ENCODE data around the gene ASCC1.
A peak's percentile ranks its signal among the peaks of the same experiment; 100 is the strongest.

Gene ASCC1

GRCh38 chr10:72204296-72204695 is 11.8 kb downstream of the ASCC1 start:
- no peak overlapping the region for H3K27ac ChIP-seq (ENCODE audit: low read depth in 2 of 2, low read length in 2 of 2)
- H3K9ac ChIP-seq (ENCODE audit: low read depth in 1 of 2, low read length in 2 of 2) = no peak overlapping the region
- peaks cover 7 to 25% of the 10 kb centered on the region in 2 donors for H3K36me3 ChIP-seq (ENCODE audit: control insufficient read depth in 2 of 2, insufficient read depth in 2 of 2, low read length in 2 of 2)
- no peaks in the 10 kb centered on the region for H3K9me3 ChIP-seq (ENCODE audit: control insufficient read depth in 2 of 2, low read length in 2 of 2)
- H3K27me3 ChIP-seq (ENCODE audit: control insufficient read depth in 2 of 2, insufficient read depth in 2 of 2, low read length in 2 of 2) = no peaks in the 10 kb centered on the region
- H3K4me3 ChIP-seq (ENCODE audit: low read length in 2 of 2) = no peak overlapping the region
- H3K4me1 ChIP-seq (ENCODE audit: control insufficient read depth in 2 of 2, insufficient read depth in 2 of 2, low read length in 2 of 2) = no peaks in the 10 kb centered on the region

- H3K36me3 ChIP-seq (ENCODE audit: control insufficient read depth in 2 of 2, insufficient read depth in 2 of 2, low read length in 2 of 2) = peaks cover 7 to 19% of the 10 kb centered on the region in 2 donors
- H3K9ac ChIP-seq (ENCODE audit: low read depth in 1 of 2, low read length in 2 of 2) = no peak overlapping the region
- no peak overlapping the region for H3K4me3 ChIP-seq (ENCODE audit: low read length in 2 of 2)
- no peaks in the 10 kb centered on the region for H3K9me3 ChIP-seq (ENCODE audit: control insufficient read depth in 2 of 2, low read length in 2 of 2)
- H3K4me1 ChIP-seq (ENCODE audit: control insufficient read depth in 2 of 2, insufficient read depth in 2 of 2, low read length in 2 of 2) = no peaks in the 10 kb centered on the region
- no peak overlapping the region for H3K27ac ChIP-seq (ENCODE audit: low read depth in 2 of 2, low read length in 2 of 2)
- H3K27me3 ChIP-seq (ENCODE audit: control insufficient read depth in 2 of 2, insufficient read depth in 2 of 2, low read length in 2 of 2) = no peaks in the 10 kb centered on the region
Measured at GRCh38 chr10:72201293-72201692, 14.8 kb downstream of the ASCC1 start.

GRCh38 chr10:72200883-72201282 is 15.2 kb downstream of the ASCC1 start:
- no peak overlapping the region for H3K4me3 ChIP-seq (ENCODE audit: low read length in 2 of 2)
- H3K36me3 ChIP-seq (ENCODE audit: control insufficient read depth in 2 of 2, insufficient read depth in 2 of 2, low read length in 2 of 2) = peaks cover 7 to 19% of the 10 kb centered on the region in 2 donors

GRCh38 chr10:72194949-72195348 is 21.1 kb downstream of the ASCC1 start:
- H3K9ac ChIP-seq (ENCODE audit: low read depth in 1 of 2, low read length in 2 of 2) = no peak overlapping the region
- no peak overlapping the region for H3K27ac ChIP-seq (ENCODE audit: low read depth in 2 of 2, low read length in 2 of 2)
- H3K27me3 ChIP-seq (ENCODE audit: control insufficient read depth in 2 of 2, insufficient read depth in 2 of 2, low read length in 2 of 2) = no peaks in the 10 kb centered on the region
- no peak overlapping the region for H3K4me3 ChIP-seq (ENCODE audit: low read length in 2 of 2)
- H3K9me3 ChIP-seq (ENCODE audit: control insufficient read depth in 2 of 2, low read length in 2 of 2) = no peaks in the 10 kb centered on the region
- no peaks in the 10 kb centered on the region for H3K4me1 ChIP-seq (ENCODE audit: control insufficient read depth in 2 of 2, insufficient read depth in 2 of 2, low read length in 2 of 2)
- H3K36me3 ChIP-seq (ENCODE audit: control insufficient read depth in 2 of 2, insufficient read depth in 2 of 2, low read length in 2 of 2) = peaks cover 3 to 7% of the 10 kb centered on the region in 2 donors

More at GRCh38 chr10:72200883-72201282, 15.2 kb downstream of the ASCC1 start:
- no peak overlapping the region for H3K27ac ChIP-seq (ENCODE audit: low read depth in 2 of 2, low read length in 2 of 2)
- no peaks in the 10 kb centered on the region for H3K9me3 ChIP-seq (ENCODE audit: control insufficient read depth in 2 of 2, low read length in 2 of 2)
- H3K4me1 ChIP-seq (ENCODE audit: control insufficient read depth in 2 of 2, insufficient read depth in 2 of 2, low read length in 2 of 2) = no peaks in the 10 kb centered on the region
- no peak overlapping the region for H3K9ac ChIP-seq (ENCODE audit: low read depth in 1 of 2, low read length in 2 of 2)
- no peaks in the 10 kb centered on the region for H3K27me3 ChIP-seq (ENCODE audit: control insufficient read depth in 2 of 2, insufficient read depth in 2 of 2, low read length in 2 of 2)

- no peaks in the 10 kb centered on the region for H3K4me1 ChIP-seq (ENCODE audit: control insufficient read depth in 2 of 2, insufficient read depth in 2 of 2, low read length in 2 of 2)
- H3K36me3 ChIP-seq (ENCODE audit: control insufficient read depth in 2 of 2, insufficient read depth in 2 of 2, low read length in 2 of 2) = peaks cover 3 to 4% of the 10 kb centered on the region in 2 donors
- no peaks in the 10 kb centered on the region for H3K27me3 ChIP-seq (ENCODE audit: control insufficient read depth in 2 of 2, insufficient read depth in 2 of 2, low read length in 2 of 2)
- peak overlapping the region in 1 of 2 donors; percentile 4 for H3K4me3 ChIP-seq (ENCODE audit: low read length in 2 of 2)
- H3K9ac ChIP-seq (ENCODE audit: low read depth in 1 of 2, low read length in 2 of 2) = no peak overlapping the region
- peak overlapping the region; percentile 2 to 19 for H3K27ac ChIP-seq (ENCODE audit: low read depth in 2 of 2, low read length in 2 of 2)
- no peaks in the 10 kb centered on the region for H3K9me3 ChIP-seq (ENCODE audit: control insufficient read depth in 2 of 2, low read length in 2 of 2)
Measured at GRCh38 chr10:72186982-72187330, 29.1 kb downstream of the ASCC1 start.

- H3K9ac ChIP-seq (ENCODE audit: low read depth in 1 of 2, low read length in 2 of 2) = peak overlapping the region in 1 of 2 donors; percentile 9
- no peaks in the 10 kb centered on the region for H3K27me3 ChIP-seq (ENCODE audit: control insufficient read depth in 2 of 2, insufficient read depth in 2 of 2, low read length in 2 of 2)
- H3K4me1 ChIP-seq (ENCODE audit: control insufficient read depth in 2 of 2, insufficient read depth in 2 of 2, low read length in 2 of 2) = no peaks in the 10 kb centered on the region
- H3K9me3 ChIP-seq (ENCODE audit: control insufficient read depth in 2 of 2, low read length in 2 of 2) = no peaks in the 10 kb centered on the region
- H3K36me3 ChIP-seq (ENCODE audit: control insufficient read depth in 2 of 2, insufficient read depth in 2 of 2, low read length in 2 of 2) = peaks cover 3 to 4% of the 10 kb centered on the region in 2 donors
- peak overlapping the region in 1 of 2 donors; percentile 4 for H3K4me3 ChIP-seq (ENCODE audit: low read length in 2 of 2)
- peak overlapping the region; percentile 20 to 64 for H3K27ac ChIP-seq (ENCODE audit: low read depth in 2 of 2, low read length in 2 of 2)
Measured at GRCh38 chr10:72186258-72186981, 29.7 kb downstream of the ASCC1 start.

GRCh38 chr10:72184156-72184555 is 31.9 kb downstream of the ASCC1 start:
- Histone ChIP-seq H3K9me3 (ENCODE audit: control insufficient read depth in 2 of 2, low read length in 2 of 2) (no peaks in the 10 kb centered on the region), H3K4me3 (ENCODE audit: low read length in 2 of 2) (no peak overlapping the region), H3K27me3 (ENCODE audit: control insufficient read depth in 2 of 2, insufficient read depth in 2 of 2, low read length in 2 of 2) (no peaks in the 10 kb centered on the region), H3K36me3 (ENCODE audit: control insufficient read depth in 2 of 2, insufficient read depth in 2 of 2, low read length in 2 of 2) (peaks cover 4 to 5% of the 10 kb centered on the region in 2 donors), H3K4me1 (ENCODE audit: control insufficient read depth in 2 of 2, insufficient read depth in 2 of 2, low read length in 2 of 2) (no peaks in the 10 kb centered on the region), H3K27ac (ENCODE audit: low read depth in 2 of 2, low read length in 2 of 2) (no peak overlapping the region), H3K9ac (ENCODE audit: low read depth in 1 of 2, low read length in 2 of 2) (no peak overlapping the region)

GRCh38 chr10:72177454-72177853 is 38.6 kb downstream of the ASCC1 start:
- H3K36me3 ChIP-seq (ENCODE audit: control insufficient read depth in 2 of 2, insufficient read depth in 2 of 2, low read length in 2 of 2) = peaks cover 4 to 5% of the 10 kb centered on the region in 2 donors
- H3K9me3 ChIP-seq (ENCODE audit: control insufficient read depth in 2 of 2, low read length in 2 of 2) = no peaks in the 10 kb centered on the region
- no peaks in the 10 kb centered on the region for H3K4me1 ChIP-seq (ENCODE audit: control insufficient read depth in 2 of 2, insufficient read depth in 2 of 2, low read length in 2 of 2)
- H3K27ac ChIP-seq (ENCODE audit: low read depth in 2 of 2, low read length in 2 of 2) = no peak overlapping the region
- no peak overlapping the region for H3K4me3 ChIP-seq (ENCODE audit: low read length in 2 of 2)
- H3K27me3 ChIP-seq (ENCODE audit: control insufficient read depth in 2 of 2, insufficient read depth in 2 of 2, low read length in 2 of 2) = no peaks in the 10 kb centered on the region
- H3K9ac ChIP-seq (ENCODE audit: low read depth in 1 of 2, low read length in 2 of 2) = no peak overlapping the region

GRCh38 chr10:72176701-72177100 is 39.4 kb downstream of the ASCC1 start:
- H3K36me3 ChIP-seq (ENCODE audit: control insufficient read depth in 2 of 2, insufficient read depth in 2 of 2, low read length in 2 of 2) = peaks cover 2 to 4% of the 10 kb centered on the region in 2 donors
- H3K27me3 ChIP-seq (ENCODE audit: control insufficient read depth in 2 of 2, insufficient read depth in 2 of 2, low read length in 2 of 2) = no peaks in the 10 kb centered on the region
- no peak overlapping the region for H3K27ac ChIP-seq (ENCODE audit: low read depth in 2 of 2, low read length in 2 of 2)
- H3K4me1 ChIP-seq (ENCODE audit: control insufficient read depth in 2 of 2, insufficient read depth in 2 of 2, low read length in 2 of 2) = no peaks in the 10 kb centered on the region
- H3K9ac ChIP-seq (ENCODE audit: low read depth in 1 of 2, low read length in 2 of 2) = no peak overlapping the region
- no peaks in the 10 kb centered on the region for H3K9me3 ChIP-seq (ENCODE audit: control insufficient read depth in 2 of 2, low read length in 2 of 2)
- H3K4me3 ChIP-seq (ENCODE audit: low read length in 2 of 2) = no peak overlapping the region

- no peak overlapping the region for H3K9ac ChIP-seq (ENCODE audit: low read depth in 1 of 2, low read length in 2 of 2)
- H3K4me1 ChIP-seq (ENCODE audit: control insufficient read depth in 2 of 2, insufficient read depth in 2 of 2, low read length in 2 of 2) = peaks cover 0 to 4% of the 10 kb centered on the region in 2 donors
- peaks cover 0 to 4% of the 10 kb centered on the region in 2 donors for H3K36me3 ChIP-seq (ENCODE audit: control insufficient read depth in 2 of 2, insufficient read depth in 2 of 2, low read length in 2 of 2)
- H3K27ac ChIP-seq (ENCODE audit: low read depth in 2 of 2, low read length in 2 of 2) = no peak overlapping the region
- H3K4me3 ChIP-seq (ENCODE audit: low read length in 2 of 2) = no peak overlapping the region
- H3K9me3 ChIP-seq (ENCODE audit: control insufficient read depth in 2 of 2, low read length in 2 of 2) = no peaks in the 10 kb centered on the region
- H3K27me3 ChIP-seq (ENCODE audit: control insufficient read depth in 2 of 2, insufficient read depth in 2 of 2, low read length in 2 of 2) = no peaks in the 10 kb centered on the region
Measured at GRCh38 chr10:72175149-72175548, 40.9 kb downstream of the ASCC1 start.
